Measurements from ENCODE around the gene ROR2.

GRCh38 chr9:91991721-91992341 is 41.8 kb upstream of the ROR2 start:
- TF ChIP-seq POLR2A (IDR thresholded peaks at IDR 0.05), result no peak
- TF ChIP-seq CTCF (IDR thresholded peaks at IDR 0.05), result no peak
- TF ChIP-seq EP300 (IDR thresholded peaks at IDR 0.05), result no peak
